GM18505 (cell line): ENCODE data around the gene C1QTNF12.

Experiments
- ATAC-seq: cut with Tn5 transposase; IDR thresholded peaks from one replicate; pipeline ENCODE4 v1.9.1; 2021; ENCODE audit not compliant: unreplicated experiment
- POLR2A ChIP-seq: IDR thresholded peaks from 4 replicates; pipeline ENCODE4 v1.6.1; 2011; ENCODE audit warnings: borderline replicate concordance; ENCODE audit not compliant: insufficient read depth, insufficient read length; ENCODE audit errors: extremely low read depth

The C1QTNF12 gene

DNA sequence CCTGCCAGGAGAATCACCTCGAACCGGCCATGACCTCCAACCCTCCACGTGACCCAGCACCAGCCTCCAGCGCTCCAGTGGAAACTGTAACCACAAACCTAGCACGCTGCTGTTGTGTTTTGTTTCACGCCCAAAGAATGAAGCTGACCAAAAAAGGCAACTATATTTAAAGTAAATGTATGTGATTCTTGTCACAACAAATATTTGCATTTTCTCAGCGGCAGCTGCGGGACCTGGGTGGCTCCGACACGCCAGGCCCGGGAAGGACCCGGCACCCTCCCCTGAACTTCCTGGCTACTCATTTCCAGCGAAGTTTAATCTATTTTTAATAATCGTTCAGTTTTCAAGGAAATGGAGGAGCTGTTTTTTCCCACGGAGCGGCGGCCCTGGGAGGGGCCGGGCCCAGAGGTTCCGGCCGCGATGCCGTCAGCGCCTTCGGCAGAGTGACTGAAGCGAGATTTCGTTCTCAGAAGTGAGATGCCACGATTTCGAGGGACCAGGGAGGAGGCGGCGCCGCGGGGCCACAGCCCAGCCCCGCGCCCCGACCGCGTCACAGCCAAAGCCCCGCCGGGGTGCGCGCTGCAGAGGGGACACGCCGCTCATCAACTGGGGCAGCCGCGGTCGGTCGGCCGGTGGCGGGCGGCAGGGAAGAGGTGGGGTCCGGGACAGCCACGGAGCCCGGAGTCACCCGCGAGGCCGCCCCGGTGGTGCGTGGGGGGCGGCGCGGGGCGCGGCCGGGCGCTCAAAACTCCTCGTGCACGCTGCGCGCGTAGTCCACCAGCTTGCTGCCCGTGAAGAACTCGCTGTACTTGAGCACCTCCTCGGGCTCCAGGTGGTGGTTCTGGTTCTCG, 29.5 kb downstream of the C1QTNF12 start:
- no peak for ATAC-seq
- TF ChIP-seq POLR2A = no peak

DNA sequence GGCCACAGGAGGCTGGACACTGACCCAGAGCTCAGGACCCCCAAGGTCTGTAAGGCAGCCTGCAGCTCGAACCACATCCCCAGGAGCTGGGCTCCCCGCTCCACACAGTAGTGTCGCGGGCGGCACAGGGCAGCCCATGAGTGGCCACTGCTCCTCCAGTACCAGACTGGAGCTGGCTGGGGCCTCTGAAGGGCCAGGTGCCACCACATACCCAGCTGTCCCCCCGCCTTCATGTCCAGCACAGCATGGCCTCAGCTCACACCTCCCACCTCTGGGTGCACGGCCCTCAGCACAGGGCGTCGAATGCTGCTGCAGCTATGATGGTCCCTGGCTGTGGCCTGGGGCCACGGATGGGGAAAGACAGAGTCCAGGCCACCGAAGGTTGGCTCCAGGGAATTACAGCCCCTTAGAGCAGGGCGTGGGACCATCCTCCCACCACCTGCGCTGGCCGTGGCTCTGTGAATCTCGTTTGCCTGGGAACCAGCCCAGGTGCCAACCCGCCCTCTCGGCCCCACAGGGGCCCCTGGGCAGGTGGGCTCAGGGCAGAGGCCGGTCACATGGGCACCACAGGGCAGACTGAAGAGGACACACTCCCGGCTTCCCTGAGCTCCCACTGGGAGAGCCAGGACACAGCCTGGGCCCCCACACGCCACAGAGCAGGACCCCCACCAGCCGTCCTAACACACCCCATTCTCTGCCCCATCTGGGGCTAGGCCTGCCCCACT, 30.5 kb downstream of the C1QTNF12 start:
- no peak for ATAC-seq
- TF ChIP-seq POLR2A = no peak

DNA sequence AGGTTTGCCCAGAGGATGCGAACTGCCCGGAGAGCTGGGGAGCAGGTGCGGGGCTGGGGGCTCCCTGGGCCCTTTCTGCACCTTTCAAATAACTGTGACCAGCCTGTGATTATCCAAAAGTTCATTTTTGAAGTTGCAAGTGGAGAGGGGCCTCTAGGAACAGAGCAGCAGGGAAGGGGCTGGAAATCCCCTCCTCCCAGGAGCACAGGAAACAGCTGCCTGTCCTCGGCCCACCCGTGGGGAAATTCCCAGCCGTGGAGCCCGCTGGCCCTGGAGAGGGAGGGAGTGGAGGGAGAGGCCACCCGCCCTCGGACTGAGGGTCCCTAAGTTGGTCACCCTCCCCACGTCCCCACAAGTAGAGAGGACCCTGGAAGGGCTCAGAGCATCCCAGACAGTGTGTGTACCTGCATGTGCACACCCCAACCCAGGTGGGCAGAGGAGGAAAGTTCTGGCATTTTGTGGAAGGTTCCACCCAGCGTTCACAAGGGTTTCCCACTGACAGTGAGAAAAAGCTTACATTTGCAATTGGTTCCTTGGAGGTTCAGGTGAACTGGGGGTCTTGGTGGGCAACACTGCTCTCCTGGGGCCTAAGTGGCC, 31.3 kb downstream of the C1QTNF12 start:
- no peak for ATAC-seq
- no peak for TF ChIP-seq POLR2A

DNA sequence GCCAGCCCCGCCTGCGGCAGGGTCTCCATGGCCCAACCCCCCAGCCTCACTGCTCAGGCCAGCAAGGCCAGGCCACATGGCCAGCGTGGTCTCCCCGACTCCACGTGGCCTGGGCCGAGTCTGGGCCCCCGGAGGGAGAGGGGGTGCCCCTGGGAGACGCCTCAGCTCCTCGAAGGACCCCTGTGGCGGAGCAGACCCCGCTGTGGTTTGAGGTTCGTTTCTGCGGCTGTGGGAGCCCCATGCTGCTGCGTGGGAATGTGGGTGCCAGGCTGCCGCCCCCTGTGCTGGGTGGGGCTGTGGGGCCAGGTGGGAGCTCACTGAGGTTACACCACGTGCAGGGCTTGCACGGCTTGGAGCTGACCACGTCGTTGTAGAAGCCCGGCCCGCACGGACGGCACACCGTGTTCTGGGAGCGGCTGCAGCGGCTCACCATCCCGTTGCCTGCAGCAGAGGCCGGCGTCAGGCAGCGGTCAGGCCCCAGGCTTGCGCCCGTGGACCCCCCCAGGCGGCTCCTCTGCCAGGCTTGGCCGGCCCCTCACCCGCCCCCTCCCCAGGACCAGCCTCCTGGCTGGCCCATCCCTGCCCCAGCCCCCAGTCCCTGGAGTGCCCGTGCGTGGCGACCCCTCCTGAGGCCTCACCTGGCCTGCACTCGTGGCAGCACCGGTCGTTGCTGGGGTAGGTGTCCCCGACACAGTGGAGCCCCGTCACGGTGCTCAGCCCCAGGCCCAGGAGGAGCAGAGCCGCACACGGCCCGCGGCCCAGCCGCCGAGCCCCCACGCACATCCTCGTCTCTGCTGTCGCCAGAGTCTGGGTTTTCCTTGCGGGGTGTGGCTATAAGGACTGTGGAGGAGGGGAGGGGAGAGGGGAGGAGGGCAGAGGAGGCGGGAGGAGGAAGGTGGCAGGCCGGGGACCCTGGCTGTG, 32.9 kb downstream of the C1QTNF12 start, which contains the start of gene TNFRSF4:
Gene TNFRSF4, minus strand, starts transcription at position 809 of the 921 bp plus-strand sequence. Its CDS starts 26 bp downstream, at position 783.
- ATAC-seq = no peak
- no peak for TF ChIP-seq POLR2A

DNA sequence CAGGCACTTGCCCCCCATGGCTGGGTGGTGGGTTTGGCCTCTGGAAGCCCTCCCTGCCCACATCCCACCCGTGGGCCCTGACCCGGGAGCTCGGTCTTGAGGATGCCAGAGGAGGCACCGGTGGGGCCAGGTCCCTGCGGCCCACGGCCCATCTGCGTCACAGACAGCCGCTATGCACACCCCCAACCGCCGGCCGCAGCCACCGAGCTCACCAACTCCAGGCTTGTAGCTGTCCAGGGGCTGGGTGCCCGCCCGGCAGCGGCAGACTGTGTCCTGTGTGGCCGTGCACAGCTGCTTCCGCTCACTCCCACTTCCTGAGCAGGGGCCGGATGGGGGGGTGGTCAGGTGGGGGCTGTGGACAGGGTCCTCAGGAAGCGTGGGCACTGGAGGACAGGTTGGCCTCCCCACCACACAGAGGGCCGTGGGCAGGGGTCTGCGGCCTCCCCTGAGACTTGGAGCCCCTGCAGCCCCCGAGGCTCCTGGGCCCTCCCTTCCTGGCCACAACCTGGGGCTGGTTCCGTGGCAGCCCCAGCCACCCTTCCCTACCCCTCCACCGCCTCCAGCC, 33.7 kb downstream of the C1QTNF12 start:
- TF ChIP-seq POLR2A = no peak

DNA sequence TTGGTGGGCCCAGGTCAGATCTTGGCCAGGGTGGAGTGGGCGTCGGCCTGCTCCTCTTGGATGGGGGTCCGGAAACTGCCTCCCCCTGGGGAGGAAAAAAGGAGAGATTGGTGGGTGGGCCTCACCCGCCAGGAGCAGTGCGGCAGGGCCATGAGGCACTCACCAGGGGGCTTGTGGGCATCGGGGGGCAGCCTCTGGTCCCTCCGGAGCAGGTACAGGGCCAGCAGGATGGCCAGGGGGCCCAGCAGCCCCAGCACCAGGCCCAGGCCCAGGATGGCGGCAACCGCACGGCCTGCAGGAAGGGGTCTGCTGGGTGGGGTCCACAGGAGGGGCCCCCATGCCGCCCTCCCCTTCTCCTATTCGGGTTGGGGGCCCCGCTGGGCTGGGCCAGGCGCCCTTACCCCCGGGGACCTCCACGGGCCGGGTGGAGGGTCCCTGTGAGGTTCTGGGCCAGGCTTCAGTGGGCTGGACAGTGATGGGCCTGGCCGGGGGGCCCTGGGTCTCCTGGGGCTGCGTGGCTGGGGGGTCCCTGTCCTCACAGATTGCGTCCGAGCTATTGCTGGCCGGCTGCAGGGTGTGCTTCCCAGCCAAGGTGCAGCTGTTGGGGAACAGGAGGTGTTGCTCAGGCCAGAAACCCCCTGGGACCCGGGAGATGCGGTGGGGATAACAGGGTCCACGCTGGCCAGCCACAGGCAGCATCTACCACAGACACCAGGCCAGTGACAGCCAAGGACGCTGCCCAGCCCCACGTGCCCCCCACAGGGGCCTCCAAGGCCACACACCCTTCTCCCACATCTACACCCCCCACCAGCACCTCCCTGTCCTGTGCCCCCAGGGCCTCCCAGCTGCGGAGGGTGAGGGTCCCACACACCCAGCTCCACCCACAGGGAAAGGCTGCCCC, 34.7 kb downstream of the C1QTNF12 start:
- TF ChIP-seq POLR2A = no peak
- no peak for ATAC-seq

More for the DNA sequence above, 33.7 kb downstream of the C1QTNF12 start:
- no peak for ATAC-seq

DNA sequence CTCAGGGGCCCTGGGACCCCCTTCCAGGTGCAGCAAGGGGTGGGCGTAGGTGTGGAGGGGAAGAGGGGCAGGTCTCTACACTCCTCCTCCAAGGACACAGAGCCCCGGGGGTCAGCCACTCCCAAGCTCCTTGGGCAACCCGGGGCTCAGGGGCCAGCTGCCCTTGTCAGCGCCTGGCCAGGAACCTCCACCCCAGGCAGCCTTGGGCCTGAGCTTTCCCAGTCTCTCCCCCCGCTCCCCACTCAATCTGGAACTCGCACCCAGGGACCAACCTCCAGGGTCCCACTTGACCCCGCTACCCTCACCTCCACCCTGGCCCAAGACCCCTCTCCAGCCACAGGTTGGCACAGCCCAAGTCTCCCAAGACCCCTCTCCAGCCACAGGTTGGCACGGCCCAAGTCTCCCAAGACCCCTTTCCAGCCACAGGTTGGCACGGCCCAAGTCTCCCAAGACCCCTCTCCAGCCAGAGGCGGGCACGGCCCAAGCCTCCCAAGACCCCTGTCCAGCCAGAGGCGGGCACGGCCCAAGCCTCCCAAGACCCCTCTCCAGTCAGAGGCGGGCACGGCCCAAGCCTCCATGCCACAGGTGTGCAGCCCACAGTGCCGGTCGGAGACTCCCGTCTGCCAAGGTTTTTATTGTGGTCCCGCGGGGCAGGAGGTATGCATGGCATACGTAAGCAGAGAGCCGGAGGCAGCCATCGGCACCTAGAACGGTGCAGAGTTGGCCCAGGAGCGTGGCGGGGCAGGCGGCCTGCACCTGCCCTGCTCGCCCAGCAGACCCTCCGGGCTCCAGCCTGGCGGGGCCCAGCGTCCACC, 35.6 kb downstream of the C1QTNF12 start:
- no peak for TF ChIP-seq POLR2A
- no peak for ATAC-seq

DNA sequence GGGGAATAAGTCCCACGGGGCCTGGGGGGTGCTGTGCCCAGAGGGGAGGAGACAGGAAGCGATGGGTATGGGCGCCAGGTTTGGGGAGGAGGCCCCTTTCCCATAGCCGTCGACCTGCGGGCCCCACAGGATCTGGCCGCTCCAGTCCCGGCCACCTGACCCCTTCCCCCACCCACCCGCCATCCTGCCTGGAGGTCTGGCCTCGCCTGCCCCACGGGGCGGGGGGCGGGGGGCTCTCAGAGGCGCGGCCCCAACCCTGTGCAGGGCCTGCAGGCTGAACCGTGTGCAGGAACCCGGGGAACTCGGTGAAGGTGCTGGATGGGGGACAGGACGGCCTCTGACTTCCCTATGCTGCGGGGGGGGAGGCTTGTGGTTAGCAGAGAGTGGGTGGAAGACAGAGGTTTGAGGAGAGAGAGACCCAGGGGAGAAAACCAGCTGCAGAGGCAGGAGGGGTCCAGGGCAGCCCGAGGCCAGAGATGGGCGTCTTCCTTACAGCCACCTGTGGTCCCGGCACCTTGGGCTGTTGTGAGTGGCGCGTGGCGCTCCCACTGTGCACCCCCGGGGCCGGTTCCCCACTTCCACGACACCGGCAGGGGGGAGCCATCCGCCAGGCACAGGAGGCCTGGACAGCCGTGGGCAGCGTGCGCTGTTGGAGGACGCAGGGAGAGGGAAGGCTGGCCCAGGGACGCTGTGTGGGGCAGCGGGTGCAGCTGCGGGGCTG, 37.6 kb downstream of the C1QTNF12 start:
- no peak for ATAC-seq
- TF ChIP-seq POLR2A = no peak

DNA sequence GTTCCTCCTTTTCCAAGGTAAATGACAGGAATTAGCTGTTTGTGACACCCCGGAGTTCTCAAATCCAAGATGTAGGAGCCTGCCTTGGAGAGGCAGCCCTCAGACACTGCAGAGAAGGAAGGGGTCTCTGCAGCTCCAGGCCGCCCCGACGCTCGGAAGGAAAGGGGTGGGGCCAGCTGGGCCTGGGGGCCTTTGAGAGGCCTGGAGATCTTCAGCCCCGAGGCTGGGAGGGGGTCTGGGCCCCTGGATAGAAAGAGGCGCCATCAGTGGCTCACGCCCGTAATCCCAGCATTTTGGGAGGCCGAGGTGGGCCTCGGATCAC, 39.0 kb downstream of the C1QTNF12 start:
- TF ChIP-seq POLR2A = no peak
- ATAC-seq = no peak

DNA sequence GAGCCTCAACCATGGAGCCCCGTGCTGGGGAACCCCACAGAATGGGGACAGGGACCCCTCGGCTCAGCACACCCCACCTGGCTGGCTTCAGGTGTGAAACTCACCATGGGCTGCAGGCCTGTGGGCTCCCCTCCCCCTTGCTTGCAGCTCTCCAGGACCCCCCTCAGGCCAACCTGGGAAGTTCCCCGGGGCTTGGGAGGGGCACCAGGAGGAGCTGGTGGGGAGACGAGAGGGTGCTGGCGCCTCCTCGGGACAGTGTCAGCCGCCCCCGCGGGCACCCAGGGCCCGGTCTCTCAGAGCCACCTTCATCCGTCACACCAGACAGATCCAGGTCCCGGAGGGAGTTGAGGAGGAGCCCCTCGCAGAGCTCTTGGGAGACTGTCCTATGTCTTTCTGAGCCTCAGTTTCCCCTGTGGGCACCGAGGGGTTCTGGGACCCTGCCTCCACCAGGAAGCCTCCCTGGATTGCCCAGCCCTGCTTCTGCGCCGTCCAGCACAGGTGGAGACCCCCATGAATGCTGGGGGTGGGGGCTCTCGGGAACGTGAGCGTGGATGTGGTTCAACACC, 39.5 kb downstream of the C1QTNF12 start:
- no peak for TF ChIP-seq POLR2A
- no peak for ATAC-seq
